Keratinocyte (primary cell): Measurements from ENCODE around the gene MTMR3.

Source experiments
- CTCF ChIP-seq, 3 experiments: IDR thresholded peaks in 1 of 3; conservative IDR thresholded peaks in 1 of 3; optimal IDR thresholded peaks in 1 of 3; 2 replicates in 2 of 3; 3 replicates in 1 of 3; pipeline versions ENCODE3 to v1.5.1; 2011; ENCODE audit warnings: low read length in 3 of 3, mild to moderate bottlenecking in 3 of 3, moderate library complexity in 2 of 3, control low read depth in 1 of 3, inconsistent platforms in 1 of 3; ENCODE audit not compliant: insufficient read depth in 2 of 3; ENCODE audit errors: extremely low read depth in 1 of 3
- EZH2 ChIP-seq: IDR thresholded peaks from one replicate; pipeline ENCODE4 v1.6.1; 2012; ENCODE audit warnings: inconsistent platforms, mild to moderate bottlenecking, low read length, moderate library complexity

DNA sequence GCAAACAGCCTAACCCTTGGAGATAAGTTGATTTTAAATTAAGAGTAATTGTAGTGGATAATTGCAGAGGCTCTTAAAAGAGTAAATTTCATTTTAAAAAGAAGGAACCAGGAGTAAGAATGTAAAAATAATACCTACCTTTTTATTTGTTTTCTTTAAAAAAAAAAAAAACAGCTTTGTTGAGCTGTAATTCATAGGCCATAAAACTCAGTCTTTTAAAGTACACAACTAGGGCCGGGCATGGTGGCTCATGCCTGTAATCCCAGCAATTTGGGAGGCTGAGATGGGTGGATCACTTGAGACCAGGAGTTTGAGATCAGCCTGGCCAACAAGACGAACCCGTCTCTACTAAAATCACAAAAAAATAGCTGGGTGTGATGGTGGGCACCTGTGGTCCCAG is 42.4 kb downstream of the MTMR3 start:
- no peak for TF ChIP-seq CTCF (optimal IDR thresholded peaks at IDR 0.05 in 1 of 3, IDR thresholded peaks at IDR 0.05 in 1 of 3, conservative IDR thresholded peaks at IDR 0.05 in 1 of 3; ENCODE audit: extremely low read depth in 1 of 3, insufficient read depth in 2 of 3, low read length in 3 of 3)
- TF ChIP-seq EZH2: no peak
